ENCODE data around the gene KRT84. TPM values are rescaled to one million over a fixed set of nuclear protein-coding genes. Genes with fewer than 3 reads are reported as not detected.

KRT84 gene
- total and polyA plus RNA-seq, 4 donors: not detected

DNA sequence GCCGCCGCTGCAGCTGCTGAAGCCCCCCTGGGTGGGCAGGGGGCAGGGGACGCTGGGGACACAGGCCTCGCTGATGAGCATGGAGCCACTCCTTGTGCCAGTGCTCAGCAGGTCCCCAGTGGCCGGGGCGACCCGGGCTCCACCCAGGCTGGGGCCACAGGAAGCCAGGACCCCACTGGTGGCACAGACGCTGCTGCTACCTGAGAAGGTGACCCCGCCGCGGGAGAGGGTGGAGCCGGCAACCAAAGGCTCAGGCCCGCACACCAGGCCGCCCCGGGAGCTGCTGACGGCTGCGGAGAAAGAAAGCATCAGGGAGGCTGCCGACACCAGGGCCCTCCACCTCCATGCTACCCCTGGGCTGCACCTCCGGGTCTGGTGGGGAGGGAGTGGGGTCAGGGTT is 7.4 kb downstream of the KRT84 start:
- TF ChIP-seq, protein P1, sequence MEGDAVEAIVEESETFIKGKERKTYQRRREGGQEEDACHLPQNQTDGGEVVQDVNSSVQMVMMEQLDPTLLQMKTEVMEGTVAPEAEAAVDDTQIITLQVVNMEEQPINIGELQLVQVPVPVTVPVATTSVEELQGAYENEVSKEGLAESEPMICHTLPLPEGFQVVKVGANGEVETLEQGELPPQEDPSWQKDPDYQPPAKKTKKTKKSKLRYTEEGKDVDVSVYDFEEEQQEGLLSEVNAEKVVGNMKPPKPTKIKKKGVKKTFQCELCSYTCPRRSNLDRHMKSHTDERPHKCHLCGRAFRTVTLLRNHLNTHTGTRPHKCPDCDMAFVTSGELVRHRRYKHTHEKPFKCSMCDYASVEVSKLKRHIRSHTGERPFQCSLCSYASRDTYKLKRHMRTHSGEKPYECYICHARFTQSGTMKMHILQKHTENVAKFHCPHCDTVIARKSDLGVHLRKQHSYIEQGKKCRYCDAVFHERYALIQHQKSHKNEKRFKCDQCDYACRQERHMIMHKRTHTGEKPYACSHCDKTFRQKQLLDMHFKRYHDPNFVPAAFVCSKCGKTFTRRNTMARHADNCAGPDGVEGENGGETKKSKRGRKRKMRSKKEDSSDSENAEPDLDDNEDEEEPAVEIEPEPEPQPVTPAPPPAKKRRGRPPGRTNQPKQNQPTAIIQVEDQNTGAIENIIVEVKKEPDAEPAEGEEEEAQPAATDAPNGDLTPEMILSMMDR (IDR thresholded peaks at IDR 0.05; ENCODE audit: control extremely low read depth, extremely low read depth): no peak
- Histone ChIP-seq H3K4me1 (ENCODE audit: control insufficient read depth in 5 of 5, insufficient read depth in 5 of 5, low read length in 5 of 5) (no peaks in the 10 kb centered on the region), H3K9ac (ENCODE audit: insufficient read depth in 1 of 2, low read length in 2 of 2) (no peak overlapping the region), H3K27me3 (ENCODE audit: control insufficient read depth in 3 of 3, insufficient read depth in 3 of 3, low read length in 2 of 3) (peaks cover 0 to 9% (median 0%) of the 10 kb centered on the region in 3 donors), H3K4me3 (no peak overlapping the region), H3K9me3 (ENCODE audit: control insufficient read depth in 4 of 4, insufficient read depth in 3 of 4, low read length in 3 of 4) (no peaks in the 10 kb centered on the region), H3K36me3 (ENCODE audit: control insufficient read depth in 4 of 4, insufficient read depth in 4 of 4, low read length in 4 of 4) (no peaks in the 10 kb centered on the region), H3K27ac (ENCODE audit: low read depth in 1 of 2, low read length in 1 of 2) (no peak overlapping the region)
- WGBS, 2 donors: 79 to 81% methylated on average over 16 to 19 of the region's 19 CpGs
- DNase-seq: no peak
- ATAC-seq (ENCODE audit: insufficient read depth, low FRiP score): no peak

GRCh38 chr12:52377266-52377665 is 8.2 kb downstream of the KRT84 start:
- no peak for DNase-seq
- no peak for ATAC-seq (ENCODE audit: insufficient read depth, low FRiP score)
- 87 to 89% methylated on average over 8 of the region's 8 CpGs for WGBS, 2 donors
- TF ChIP-seq, protein P1 (IDR thresholded peaks at IDR 0.05; ENCODE audit: control extremely low read depth, extremely low read depth): no peak
- H3K4me1 ChIP-seq (ENCODE audit: control insufficient read depth in 5 of 5, insufficient read depth in 5 of 5, low read length in 5 of 5): no peaks in the 10 kb centered on the region
- no peak overlapping the region for H3K27ac ChIP-seq (ENCODE audit: low read depth in 1 of 2, low read length in 1 of 2)
- H3K9ac ChIP-seq (ENCODE audit: insufficient read depth in 1 of 2, low read length in 2 of 2): no peak overlapping the region
- no peaks in the 10 kb centered on the region for H3K36me3 ChIP-seq (ENCODE audit: control insufficient read depth in 4 of 4, insufficient read depth in 4 of 4, low read length in 4 of 4)
- no peaks in the 10 kb centered on the region for H3K9me3 ChIP-seq (ENCODE audit: control insufficient read depth in 4 of 4, insufficient read depth in 3 of 4, low read length in 3 of 4)
- no peak overlapping the region for H3K4me3 ChIP-seq
- peaks cover 0 to 9% (median 0%) of the 10 kb centered on the region in 3 donors for H3K27me3 ChIP-seq (ENCODE audit: control insufficient read depth in 3 of 3, insufficient read depth in 3 of 3, low read length in 2 of 3)

- DNase-seq: peak; percentile 92 to 95 (median 93)
- no peak overlapping the region for H3K27ac ChIP-seq (ENCODE audit: low read depth in 1 of 2, low read length in 1 of 2)
- H3K4me1 ChIP-seq (ENCODE audit: control insufficient read depth in 5 of 5, insufficient read depth in 5 of 5, low read length in 5 of 5): peaks cover 0 to 14% (median 5%) of the 10 kb centered on the region in 5 donors
- peak; percentile 64 for ATAC-seq (ENCODE audit: insufficient read depth, low FRiP score)
- no peak overlapping the region for H3K4me3 ChIP-seq
- H3K9me3 ChIP-seq (ENCODE audit: control insufficient read depth in 4 of 4, insufficient read depth in 3 of 4, low read length in 3 of 4): no peaks in the 10 kb centered on the region
- H3K9ac ChIP-seq (ENCODE audit: insufficient read depth in 1 of 2, low read length in 2 of 2): no peak overlapping the region
- WGBS, 2 donors: 31 to 38% methylated on average over 10 of the region's 10 CpGs
- TF ChIP-seq, protein P1 (IDR thresholded peaks at IDR 0.05; ENCODE audit: control extremely low read depth, extremely low read depth): peak; percentile 81
- peaks cover 0 to 2% (median 0%) of the 10 kb centered on the region in 3 donors for H3K27me3 ChIP-seq (ENCODE audit: control insufficient read depth in 3 of 3, insufficient read depth in 3 of 3, low read length in 2 of 3)
- H3K36me3 ChIP-seq (ENCODE audit: control insufficient read depth in 4 of 4, insufficient read depth in 4 of 4, low read length in 4 of 4): no peaks in the 10 kb centered on the region
These were observed 13.0 kb downstream of the KRT84 start for GRCh38 chr12:52372216-52373154.
